H1 (cell line): Measurements from ENCODE around the gene SENP3.

ENCODE experiments used
- CTCF ChIP-seq, 3 experiments: IDR thresholded peaks; 1 replicate in 2 of 3; 2 replicates in 1 of 3; pipeline versions ENCODE4 v1.5.1 to v1.6.1; 2011; ENCODE audit warnings: low read length in 3 of 3, mild to moderate bottlenecking in 3 of 3, inconsistent platforms in 2 of 3, low read depth in 1 of 3, moderate library complexity in 1 of 3; ENCODE audit not compliant: insufficient read depth in 1 of 3; ENCODE audit errors: control extremely low read depth in 1 of 3
- EGR1 ChIP-seq: IDR thresholded peaks from 2 replicates; pipeline ENCODE4 v1.6.1; 2011; ENCODE audit warnings: low read depth, low read length, borderline replicate concordance
- JUN ChIP-seq: IDR thresholded peaks from 2 replicates; pipeline ENCODE4 v1.6.1; 2011; ENCODE audit warnings: low read depth, mild to moderate bottlenecking, improper control_type of control experiment, low read length
- KDM5A ChIP-seq: fragments of 200-600 bp; IDR thresholded peaks from 2 replicates; pipeline ENCODE4 v1.7.1; 2012; ENCODE audit warnings: mild to moderate bottlenecking, low read length, inconsistent platforms, mixed read lengths
- NRF1 ChIP-seq: IDR thresholded peaks from 2 replicates; pipeline ENCODE4 v1.6.1; 2011; ENCODE audit warnings: mild to moderate bottlenecking, low read depth, low read length, improper control_type of control experiment
- POLR2A ChIP-seq, 2 experiments: IDR thresholded peaks; 1 replicate in 1 of 2; 2 replicates in 1 of 2; pipeline ENCODE4 v1.6.1; 2011; ENCODE audit warnings: low read depth in 2 of 2, low read length in 2 of 2, mild to moderate bottlenecking in 2 of 2; ENCODE audit errors: control extremely low read depth in 1 of 2
- RAD21 ChIP-seq, 2 experiments: IDR thresholded peaks in 1 of 2; conservative IDR thresholded peaks in 1 of 2; 2 replicates each; pipeline ENCODE4 v1.6.1; 2011; ENCODE audit warnings: low read depth in 2 of 2, low read length in 2 of 2, improper control_type of control experiment in 1 of 2, inconsistent platforms in 1 of 2, mild to moderate bottlenecking in 1 of 2, moderate library complexity in 1 of 2

GRCh38 chr17:7557775-7558543 is 3.8 kb upstream of the SENP3 start:
- peak in 1 of 3 experiments; percentile 1; a peak in 1 of 4 replicates for TF ChIP-seq CTCF (IDR thresholded peaks at IDR 0.05; ENCODE audit: control extremely low read depth in 1 of 3, insufficient read depth in 1 of 3, low read depth in 1 of 3, low read length in 3 of 3)
- TF ChIP-seq JUN, result no peak
- TF ChIP-seq POLR2A (IDR thresholded peaks at IDR 0.05; ENCODE audit: control extremely low read depth in 1 of 2, low read depth in 2 of 2, low read length in 2 of 2), result peak in 1 of 2 experiments; percentile 56; a peak in 1 of 3 replicates
- no peak for TF ChIP-seq NRF1
- TF ChIP-seq RAD21 (IDR thresholded peaks at IDR 0.05 in 1 of 2, conservative IDR thresholded peaks at IDR 0.05 in 1 of 2; ENCODE audit: low read depth in 2 of 2, low read length in 2 of 2), result no peak
- no peak for TF ChIP-seq KDM5A
- TF ChIP-seq EGR1, result no peak
